Posterior cingulate gyrus (tissue), 11 donors: ENCODE measurements around the gene PLPPR3.

Source experiments
- DNase-seq, 10 donors: peaks; one replicate each; pipeline versions ENCODE4 v3.0.0 to v3.0.0-alpha.2; 2020 to 2021; ENCODE audit warnings: mixed read lengths in 3 of 10
- intact Hi-C: fragments of 100-400 bp; cut with DNase I; formaldehyde crosslinking; loops from one replicate; pipeline ENCODE4 v1.15.1; 2023

PLPPR3 gene

GRCh38 chr19:799076-799881 lies 22.5 kb downstream of the PLPPR3 start:
- intact Hi-C loops, result loop anchor here (10.0 kb wide), 1 partner anchor 134 kb away; the partner anchor contains the start of gene RNF126
- no peak for DNase-seq

- no peak for DNase-seq
- intact Hi-C loops, result loop anchor here (10.0 kb wide), 1 partner anchor 134 kb away; the partner anchor contains the start of gene RNF126
Observed at GRCh38 chr19:798415-799075, 23.2 kb downstream of the PLPPR3 start.

GRCh38 chr19:797528-798414 lies 24.0 kb downstream of the PLPPR3 start:
- intact Hi-C loops, result loop anchor here (10.0 kb wide), 1 partner anchor 133 kb away; the partner anchor contains the start of gene RNF126
- DNase-seq, result peak in 9 of 10 donors; percentile 59 to 95 (median 66)

- DNase-seq, result peak; percentile 99 to 100 (median 100)
- intact Hi-C loops, result loop anchor here (10.0 kb wide), 1 partner anchor 132 kb away; the partner anchor contains the start of gene RNF126
Observed at GRCh38 chr19:796692-797527, 24.8 kb downstream of the PLPPR3 start, which contains the start of gene PTBP1. PTBP1 (plus strand) TSS chr19:797452; CDS start chr19:797498, 46 bp downstream.

GRCh38 chr19:795691-796581 lies 25.8 kb downstream of the PLPPR3 start:
- intact Hi-C loops, result loop anchor here (10.0 kb wide), 1 partner anchor 131 kb away; the partner anchor contains the start of gene RNF126
- no peak for DNase-seq

- intact Hi-C loops, result loop anchor here (10.0 kb wide), 1 partner anchor 130 kb away; the partner anchor contains the start of gene RNF126
- no peak for DNase-seq
Observed at GRCh38 chr19:795073-795611, 26.6 kb downstream of the PLPPR3 start.

GRCh38 chr19:793806-794205 lies 27.9 kb downstream of the PLPPR3 start:
- intact Hi-C loops, result loop anchor here (10.0 kb wide), 1 partner anchor 129 kb away; the partner anchor contains the start of gene RNF126

GRCh38 chr19:792306-792885 lies 29.4 kb downstream of the PLPPR3 start:
- intact Hi-C loops, result loop anchor here (10.0 kb wide), 1 partner anchor 128 kb away; the partner anchor contains the start of gene RNF126

More at GRCh38 chr19:793806-794205, 27.9 kb downstream of the PLPPR3 start:
- no peak for DNase-seq

GRCh38 chr19:791567-792305 lies 30.0 kb downstream of the PLPPR3 start:
- intact Hi-C loops, result loop anchor here (10.0 kb wide), 1 partner anchor 127 kb away; the partner anchor contains the start of gene RNF126
- no peak for DNase-seq

More at GRCh38 chr19:792306-792885, 29.4 kb downstream of the PLPPR3 start:
- DNase-seq, result no peak

- intact Hi-C loops, result loop anchor here (10.0 kb wide), 1 partner anchor 126 kb away; the partner anchor contains the start of gene RNF126
- DNase-seq, result no peak
Observed at GRCh38 chr19:791007-791566, 30.7 kb downstream of the PLPPR3 start.

GRCh38 chr19:789701-790060 lies 32.1 kb downstream of the PLPPR3 start:
- intact Hi-C loops, result loop anchor here (10.0 kb wide), 1 partner anchor 125 kb away; the partner anchor contains the start of gene RNF126
- no peak for DNase-seq

GRCh38 chr19:788983-789700 lies 32.6 kb downstream of the PLPPR3 start:
- no peak for DNase-seq
- intact Hi-C loops, result no loop called here

GRCh38 chr19:788686-788982 lies 33.1 kb downstream of the PLPPR3 start:
- no peak for DNase-seq
- intact Hi-C loops, result no loop called here

- DNase-seq, result no peak
Observed at GRCh38 chr19:787536-787935, 34.2 kb downstream of the PLPPR3 start.

GRCh38 chr19:784541-784940 lies 37.2 kb downstream of the PLPPR3 start:
- no peak for DNase-seq
- intact Hi-C loops, result no loop called here

More at GRCh38 chr19:787536-787935, 34.2 kb downstream of the PLPPR3 start:
- intact Hi-C loops, result no loop called here
